Immature natural killer cell (primary cell): ENCODE data around the gene MIA2. TPM values are rescaled to one million over a fixed set of nuclear protein-coding genes. Genes with fewer than 3 reads are reported as not detected.
"Not testable (repeated sequence)": the region's sequence is repeated elsewhere in the genome, so short reads cannot be mapped to it uniquely, and the experiment has no call there.

Experiments
- DNase-seq, 3 donors: peaks; one replicate each; pipeline ENCODE4 v3.0.0; 2022; ENCODE audit warnings: mixed read lengths in 1 of 3
- H3K27ac Mint-ChIP-seq, 6 donors: one replicate each; pipeline ENCODE4 v1.8.0; 2020; ENCODE audit warnings: mixed read lengths in 6 of 6, mild to moderate bottlenecking in 5 of 6, inconsistent platforms in 4 of 6, moderate library complexity in 3 of 6
- H3K27me3 Mint-ChIP-seq, 3 donors: one replicate each; pipeline ENCODE4 v1.8.0; 2020 to 2021; ENCODE audit warnings: low read depth in 3 of 3, mild to moderate bottlenecking in 3 of 3, mixed read lengths in 3 of 3, moderate library complexity in 3 of 3, inconsistent platforms in 1 of 3
- H3K36me3 Mint-ChIP-seq, 3 donors: one replicate each; pipeline ENCODE4 v1.8.0; 2020; ENCODE audit warnings: mixed read lengths in 3 of 3, inconsistent platforms in 2 of 3, mild to moderate bottlenecking in 2 of 3
- H3K4me1 Mint-ChIP-seq, 2 donors: one replicate each; pipeline ENCODE4 v1.8.0; 2020; ENCODE audit warnings: inconsistent platforms in 2 of 2, mild to moderate bottlenecking in 2 of 2, mixed read lengths in 2 of 2, moderate library complexity in 1 of 2
- H3K4me3 Mint-ChIP-seq, 5 donors: one replicate each; pipeline ENCODE4 v1.8.0; 2020; ENCODE audit warnings: mild to moderate bottlenecking in 5 of 5, mixed read lengths in 5 of 5, inconsistent platforms in 3 of 5, moderate library complexity in 3 of 5
- H3K9me3 Mint-ChIP-seq, 6 donors: one replicate each; pipeline ENCODE4 v1.8.0; 2020; ENCODE audit warnings: mild to moderate bottlenecking in 6 of 6, mixed read lengths in 6 of 6, inconsistent platforms in 4 of 6, moderate library complexity in 3 of 6
- polyA plus RNA-seq, 3 donors: library from polyadenylated mRNA; unstranded; fragments of 300-500 nt; fragmentation: Illumina TruSeq; gene quantifications; one replicate each; pipeline ENCODE4 v1.2.3, GENCODE V29; 2021

MIA2 gene
- polyA plus RNA-seq: 10 to 100 TPM; 14.1 to 38.6 (median 27.6) TPM

GRCh38 chr14:39233680-39234326 lies at the start of gene MIA2:
Gene MIA2, plus strand, starts transcription at chr14:39233915. Its CDS starts 200 bp downstream, at chr14:39234115.
- Mint-ChIP-seq H3K4me1 (peaks cover 35 to 46% of the 10 kb centered on the region in 2 donors), H3K36me3 (no peaks in the 10 kb centered on the region), H3K27ac (peak within 1 kb of the TSS; percentile 92 to 95 (median 93)), H3K9me3 (no peaks in the 10 kb centered on the region), H3K27me3 (peaks cover 0 to 7% (median 4%) of the 10 kb centered on the region in 3 donors), H3K4me3 (peak within 1 kb of the TSS; percentile 65 to 82 (median 70))
- no peak for DNase-seq

GRCh38 chr14:39184628-39185255 lies 49.0 kb upstream of the MIA2 start:
- no peak for DNase-seq
- H3K4me3 Mint-ChIP-seq: no peak overlapping the region

GRCh38 chr14:39185256-39186049 lies 48.3 kb upstream of the MIA2 start:
- H3K4me3 Mint-ChIP-seq: no peak overlapping the region
- no peak for DNase-seq
- peaks cover 6 to 13% of the 10 kb centered on the region in 2 donors for H3K4me1 Mint-ChIP-seq
- H3K36me3 Mint-ChIP-seq: peaks cover 5 to 12% (median 9%) of the 10 kb centered on the region in 3 donors
- peak overlapping the region in 2 of 6 donors; percentile 54 to 61 for H3K27ac Mint-ChIP-seq
- H3K9me3 Mint-ChIP-seq: no peaks in the 10 kb centered on the region
- H3K27me3 Mint-ChIP-seq: peaks cover 0 to 5% (median 0%) of the 10 kb centered on the region in 3 donors

More at GRCh38 chr14:39184628-39185255, 49.0 kb upstream of the MIA2 start:
- Mint-ChIP-seq H3K4me1 (peaks cover 6 to 13% of the 10 kb centered on the region in 2 donors), H3K36me3 (peaks cover 5 to 12% (median 9%) of the 10 kb centered on the region in 3 donors), H3K9me3 (no peaks in the 10 kb centered on the region), H3K27me3 (peaks cover 0 to 5% (median 0%) of the 10 kb centered on the region in 3 donors), H3K27ac (peak overlapping the region in 2 of 6 donors; percentile 14 to 54)

GRCh38 chr14:39186941-39187525 lies 46.7 kb upstream of the MIA2 start:
- Mint-ChIP-seq H3K9me3 (no peaks in the 10 kb centered on the region), H3K27ac (peak overlapping the region in 2 of 6 donors; percentile 24 to 68), H3K36me3 (peaks cover 5 to 12% (median 9%) of the 10 kb centered on the region in 3 donors), H3K4me1 (peaks cover 6 to 13% of the 10 kb centered on the region in 2 donors), H3K27me3 (peaks cover 0 to 5% (median 0%) of the 10 kb centered on the region in 3 donors), H3K4me3 (no peak overlapping the region)
- no peak for DNase-seq

GRCh38 chr14:39203659-39204606 lies 29.8 kb upstream of the MIA2 start:
- no peak for DNase-seq
- Mint-ChIP-seq H3K36me3 (no peaks in the 10 kb centered on the region), H3K27ac (peak overlapping the region in 1 of 6 donors; percentile 2), H3K4me3 (no peak overlapping the region), H3K27me3 (peaks cover 0 to 3% (median 0%) of the 10 kb centered on the region in 3 donors), H3K4me1 (no peaks in the 10 kb centered on the region), H3K9me3 (no peaks in the 10 kb centered on the region)

- H3K9me3 Mint-ChIP-seq, H3K4me1 Mint-ChIP-seq, H3K27ac Mint-ChIP-seq, H3K4me3 Mint-ChIP-seq, H3K36me3 Mint-ChIP-seq, DNase-seq, H3K27me3 Mint-ChIP-seq: not testable (repeated sequence)
Observed at GRCh38 chr14:39207430-39207829, 26.3 kb upstream of the MIA2 start.

GRCh38 chr14:39211109-39211741 lies 22.5 kb upstream of the MIA2 start:
- H3K9me3 Mint-ChIP-seq: no peaks in the 10 kb centered on the region
- no peaks in the 10 kb centered on the region for H3K4me1 Mint-ChIP-seq
- peaks cover 0 to 3% (median 0%) of the 10 kb centered on the region in 3 donors for H3K27me3 Mint-ChIP-seq
- H3K36me3 Mint-ChIP-seq: peaks cover 0 to 3% (median 0%) of the 10 kb centered on the region in 3 donors
- H3K27ac Mint-ChIP-seq: no peak overlapping the region
- no peak for DNase-seq
- no peak overlapping the region for H3K4me3 Mint-ChIP-seq

GRCh38 chr14:39212034-39212433 lies 21.7 kb upstream of the MIA2 start:
- Mint-ChIP-seq H3K9me3 (no peaks in the 10 kb centered on the region), H3K4me1 (peaks cover 1 to 3% of the 10 kb centered on the region in 2 donors), H3K27me3 (peaks cover 0 to 3% (median 0%) of the 10 kb centered on the region in 3 donors), H3K27ac (no peak overlapping the region), H3K36me3 (peaks cover 0 to 3% (median 0%) of the 10 kb centered on the region in 3 donors), H3K4me3 (no peak overlapping the region)
- DNase-seq: no peak

- Mint-ChIP-seq H3K36me3 (peaks cover 0 to 3% (median 0%) of the 10 kb centered on the region in 3 donors), H3K27me3 (peaks cover 0 to 3% (median 0%) of the 10 kb centered on the region in 3 donors), H3K27ac (no peak overlapping the region), H3K4me3 (no peak overlapping the region), H3K9me3 (no peaks in the 10 kb centered on the region), H3K4me1 (peaks cover 4 to 8% of the 10 kb centered on the region in 2 donors)
- DNase-seq: no peak
Observed at GRCh38 chr14:39212693-39213092, 21.0 kb upstream of the MIA2 start.

- DNase-seq: no peak
- Mint-ChIP-seq H3K36me3 (peaks cover 0 to 3% (median 0%) of the 10 kb centered on the region in 3 donors), H3K4me3 (no peak overlapping the region), H3K27ac (peak overlapping the region in 2 of 6 donors; percentile 11 to 72), H3K27me3 (peaks cover 0 to 3% (median 0%) of the 10 kb centered on the region in 3 donors), H3K9me3 (no peaks in the 10 kb centered on the region), H3K4me1 (peaks cover 4 to 8% of the 10 kb centered on the region in 2 donors)
Observed at GRCh38 chr14:39217214-39217879, 16.4 kb upstream of the MIA2 start.

GRCh38 chr14:39218171-39218769 lies 15.4 kb upstream of the MIA2 start:
- Mint-ChIP-seq H3K9me3 (no peaks in the 10 kb centered on the region), H3K27ac (peak overlapping the region in 2 of 6 donors; percentile 2 to 35), H3K4me1 (peaks cover 4 to 8% of the 10 kb centered on the region in 2 donors), H3K27me3 (peaks cover 0 to 6% (median 0%) of the 10 kb centered on the region in 3 donors), H3K36me3 (no peaks in the 10 kb centered on the region), H3K4me3 (no peak overlapping the region)
- no peak for DNase-seq
